Naive thymus-derived CD8-positive, alpha-beta T cell (primary cell): ENCODE results near the gene ETV3L. TPM values are rescaled to one million over a fixed set of nuclear protein-coding genes. Genes with fewer than 3 reads are reported as not detected.
"Not testable (repeated sequence)": the region's sequence is repeated elsewhere in the genome, so short reads cannot be mapped to it uniquely, and the experiment has no call there.

Source experiments
- ATAC-seq, 2 donors: fragments of 150-1000 bp; cut with Tn5 transposase in 1 of 2; sonication (Bioruptor Pico), chemical (Tn5 transposase) in 1 of 2; 1 replicate in 1 of 2; 2 replicates in 1 of 2; pipeline ENCODE4 v1.10.0; 2021; ENCODE audit warnings: mild to moderate bottlenecking in 2 of 2, moderate library complexity in 2 of 2
- POLR2A ChIA-PET: fragments of 350-600 bp; sonication (Branson Sonifier 250); formaldehyde crosslinking; loops from one replicate; lab custom pipeline; 2021; ENCODE audit warnings: antibody characterized with exemption; lab: Charles Lee
- DNase-seq, 10 donors: peaks; one replicate each; pipeline versions ENCODE4 v3.0.0 to v3.0.0-alpha.2; 2020 to 2022
- H3K27ac Mint-ChIP-seq, 10 donors: one replicate each; pipeline ENCODE4 v1.8.0; 2020 to 2022; ENCODE audit warnings: mild to moderate bottlenecking in 10 of 10, mixed read lengths in 10 of 10, moderate library complexity in 4 of 10, inconsistent platforms in 1 of 10
- H3K27me3 Mint-ChIP-seq, 5 donors: one replicate each; pipeline ENCODE4 v1.8.0; 2021 to 2022; ENCODE audit warnings: mixed read lengths in 5 of 5
- H3K36me3 Mint-ChIP-seq, 3 donors: one replicate each; pipeline ENCODE4 v1.8.0; 2020 to 2022; ENCODE audit warnings: mixed read lengths in 3 of 3, mild to moderate bottlenecking in 2 of 3, inconsistent platforms in 1 of 3
- H3K4me1 Mint-ChIP-seq, 4 donors: one replicate each; pipeline ENCODE4 v1.8.0; 2021 to 2022; ENCODE audit warnings: mixed read lengths in 4 of 4
- H3K4me3 Mint-ChIP-seq, 10 donors: one replicate each; pipeline ENCODE4 v1.8.0; 2020 to 2022; ENCODE audit warnings: mild to moderate bottlenecking in 10 of 10, mixed read lengths in 10 of 10, moderate library complexity in 6 of 10, inconsistent platforms in 1 of 10
- H3K9me3 Mint-ChIP-seq, 9 donors: one replicate each; pipeline ENCODE4 v1.8.0; 2020 to 2022; ENCODE audit warnings: mixed read lengths in 9 of 9, mild to moderate bottlenecking in 3 of 9, inconsistent platforms in 1 of 9, moderate library complexity in 1 of 9
- polyA plus RNA-seq, 3 donors: library from polyadenylated mRNA; unstranded; fragments of 300-500 nt; fragmentation: Illumina TruSeq; gene quantifications; one replicate each; pipeline ENCODE4 v1.2.3, GENCODE V29; 2021
- total RNA-seq, 8 experiments: library from RNA in 2 of 8; stranded (reverse) in 2 of 8; gene quantifications; one replicate each; pipeline ENCODE4 v1.2.3 and lab custom pipeline; 2021 to 2026

The ETV3L gene
- total and polyA plus RNA-seq, 5 experiments from 2014 or later: not detected

- H3K4me3 Mint-ChIP-seq: no peak overlapping the region
- H3K9me3 Mint-ChIP-seq: no peaks in the 10 kb centered on the region
- no peak overlapping the region for H3K27ac Mint-ChIP-seq
- H3K36me3 Mint-ChIP-seq: no peaks in the 10 kb centered on the region
- H3K27me3 Mint-ChIP-seq: peaks cover 2 to 8% (median 5%) of the 10 kb centered on the region in 5 donors
- peaks cover 0 to 3% (median 1%) of the 10 kb centered on the region in 4 donors for H3K4me1 Mint-ChIP-seq
- no peak for DNase-seq
- no peak for ATAC-seq
- POLR2A ChIA-PET: no interaction called here
These were observed 13.3 kb downstream of the ETV3L start for GRCh38 chr1:157086299-157086698.

GRCh38 chr1:157085421-157085820 is 14.2 kb downstream of the ETV3L start:
- Mint-ChIP-seq H3K27ac (no peak overlapping the region), H3K4me3 (no peak overlapping the region), H3K9me3 (no peaks in the 10 kb centered on the region), H3K4me1 (peaks cover 0 to 3% (median 1%) of the 10 kb centered on the region in 4 donors), H3K27me3 (peaks cover 2 to 13% (median 7%) of the 10 kb centered on the region in 5 donors), H3K36me3 (no peaks in the 10 kb centered on the region)
- ATAC-seq (no peak), DNase-seq (no peak)
- POLR2A ChIA-PET: no interaction called here

- DNase-seq: no peak
- Mint-ChIP-seq H3K27me3 (peaks cover 0 to 9% (median 6%) of the 10 kb centered on the region in 5 donors), H3K9me3 (no peaks in the 10 kb centered on the region), H3K27ac (no peak overlapping the region), H3K4me1 (no peaks in the 10 kb centered on the region), H3K36me3 (no peaks in the 10 kb centered on the region), H3K4me3 (no peak overlapping the region)
- POLR2A ChIA-PET: no interaction called here
- ATAC-seq: no peak
These were observed 14.9 kb downstream of the ETV3L start for GRCh38 chr1:157084720-157085119.

- H3K4me1 Mint-ChIP-seq: no peaks in the 10 kb centered on the region
- ATAC-seq (no peak), DNase-seq (no peak)
- no peaks in the 10 kb centered on the region for H3K9me3 Mint-ChIP-seq
- POLR2A ChIA-PET: no interaction called here
- H3K27me3 Mint-ChIP-seq: peaks cover 4 to 33% (median 18%) of the 10 kb centered on the region in 5 donors
- H3K36me3 Mint-ChIP-seq: no peaks in the 10 kb centered on the region
- H3K27ac Mint-ChIP-seq: peak overlapping the region in 1 of 10 donors; percentile 61
- no peak overlapping the region for H3K4me3 Mint-ChIP-seq
These were observed 17.9 kb downstream of the ETV3L start for GRCh38 chr1:157081707-157082106.

- no peak overlapping the region for H3K27ac Mint-ChIP-seq
- POLR2A ChIA-PET: no interaction called here
These were observed 18.9 kb downstream of the ETV3L start for GRCh38 chr1:157080714-157081113.

GRCh38 chr1:157077394-157077793 is 22.2 kb downstream of the ETV3L start:
- no peak for DNase-seq
- no peaks in the 10 kb centered on the region for H3K36me3 Mint-ChIP-seq
- H3K27ac Mint-ChIP-seq: no peak overlapping the region
- H3K4me1 Mint-ChIP-seq: peaks cover 7 to 10% (median 8%) of the 10 kb centered on the region in 4 donors
- H3K4me3 Mint-ChIP-seq: no peak overlapping the region
- no peak for ATAC-seq
- POLR2A ChIA-PET: no interaction called here
- no peaks in the 10 kb centered on the region for H3K9me3 Mint-ChIP-seq
- peaks cover 18 to 55% (median 33%) of the 10 kb centered on the region in 5 donors for H3K27me3 Mint-ChIP-seq

More at GRCh38 chr1:157080714-157081113, 18.9 kb downstream of the ETV3L start:
- H3K4me1 Mint-ChIP-seq: no peaks in the 10 kb centered on the region
- DNase-seq: no peak
- H3K9me3 Mint-ChIP-seq: no peaks in the 10 kb centered on the region
- H3K27me3 Mint-ChIP-seq: peaks cover 8 to 38% (median 20%) of the 10 kb centered on the region in 5 donors
- H3K36me3 Mint-ChIP-seq: no peaks in the 10 kb centered on the region
- H3K4me3 Mint-ChIP-seq: no peak overlapping the region
- no peak for ATAC-seq

GRCh38 chr1:157073944-157074685 is 25.5 kb downstream of the ETV3L start:
- Mint-ChIP-seq H3K9me3 (no peaks in the 10 kb centered on the region), H3K27ac (no peak overlapping the region), H3K4me1 (peaks cover 7 to 10% (median 8%) of the 10 kb centered on the region in 4 donors), H3K36me3 (no peaks in the 10 kb centered on the region), H3K4me3 (peak overlapping the region in 2 of 10 donors; percentile 19 to 37), H3K27me3 (peaks cover 20 to 45% (median 29%) of the 10 kb centered on the region in 5 donors)
- DNase-seq (peak in 4 of 10 donors; percentile 9 to 29 (median 18)), ATAC-seq (no peak)
- POLR2A ChIA-PET: interaction anchor here (0.6 kb wide), 1 partner anchor 11 kb away, joined by 5 read pairs; no protein-coding TSS in a partner anchor

- Mint-ChIP-seq H3K36me3 (peaks cover 0 to 4% (median 0%) of the 10 kb centered on the region in 3 donors), H3K4me3 (no peak overlapping the region), H3K9me3 (peaks cover 0 to 1% (median 0%) of the 10 kb centered on the region in 9 donors), H3K27me3 (peaks cover 26 to 52% (median 39%) of the 10 kb centered on the region in 5 donors), H3K27ac (no peak overlapping the region), H3K4me1 (peaks cover 7 to 9% (median 8%) of the 10 kb centered on the region in 4 donors)
- ATAC-seq: no peak
- no peak for DNase-seq
- POLR2A ChIA-PET: no interaction called here
These were observed 30.0 kb downstream of the ETV3L start for GRCh38 chr1:157069601-157070000.

- H3K4me3 Mint-ChIP-seq, H3K27ac Mint-ChIP-seq, POLR2A ChIA-PET, H3K4me1 Mint-ChIP-seq, ATAC-seq, DNase-seq: not testable (repeated sequence)
- peaks cover 0 to 38% (median 10%) of the 10 kb centered on the region in 3 donors for H3K36me3 Mint-ChIP-seq
- H3K9me3 Mint-ChIP-seq: peaks cover 0 to 25% (median 13%) of the 10 kb centered on the region in 9 donors
- H3K27me3 Mint-ChIP-seq: peaks cover 18 to 73% (median 39%) of the 10 kb centered on the region in 5 donors
These were observed 40.4 kb downstream of the ETV3L start for GRCh38 chr1:157059241-157059640.

GRCh38 chr1:157056269-157056668 is 43.3 kb downstream of the ETV3L start:
- Mint-ChIP-seq H3K27ac (no peak overlapping the region), H3K27me3 (peaks cover 28 to 78% (median 57%) of the 10 kb centered on the region in 5 donors), H3K36me3 (peaks cover 0 to 28% (median 11%) of the 10 kb centered on the region in 3 donors), H3K4me3 (no peak overlapping the region), H3K9me3 (peaks cover 4 to 38% (median 16%) of the 10 kb centered on the region in 9 donors), H3K4me1 (no peaks in the 10 kb centered on the region)
- POLR2A ChIA-PET: no interaction called here
- DNase-seq (no peak), ATAC-seq (no peak)

GRCh38 chr1:157055729-157056128 is 43.9 kb downstream of the ETV3L start:
- H3K27ac Mint-ChIP-seq, H3K4me1 Mint-ChIP-seq, POLR2A ChIA-PET, ATAC-seq, DNase-seq, H3K4me3 Mint-ChIP-seq: not testable (repeated sequence)
- Mint-ChIP-seq H3K36me3 (peaks cover 2 to 25% (median 5%) of the 10 kb centered on the region in 3 donors), H3K27me3 (peaks cover 32 to 78% (median 58%) of the 10 kb centered on the region in 5 donors), H3K9me3 (peaks cover 3 to 37% (median 15%) of the 10 kb centered on the region in 9 donors)

GRCh38 chr1:157050836-157051235 is 48.8 kb downstream of the ETV3L start:
- H3K4me1 Mint-ChIP-seq: peaks cover 4 to 15% (median 13%) of the 10 kb centered on the region in 4 donors
- H3K36me3 Mint-ChIP-seq: peaks cover 5 to 9% (median 5%) of the 10 kb centered on the region in 3 donors
- DNase-seq: no peak
- POLR2A ChIA-PET: no interaction called here
- H3K9me3 Mint-ChIP-seq: peaks cover 0 to 28% (median 15%) of the 10 kb centered on the region in 9 donors
- ATAC-seq: no peak
- H3K27ac Mint-ChIP-seq: no peak overlapping the region
- H3K4me3 Mint-ChIP-seq: no peak overlapping the region
- H3K27me3 Mint-ChIP-seq: peaks cover 47 to 85% (median 60%) of the 10 kb centered on the region in 5 donors

- peak overlapping the region in 8 of 10 donors; percentile 29 to 89 (median 48) for H3K4me3 Mint-ChIP-seq
- ATAC-seq: no peak
- peaks cover 4 to 21% (median 17%) of the 10 kb centered on the region in 4 donors for H3K4me1 Mint-ChIP-seq
- POLR2A ChIA-PET: no interaction called here
- peaks cover 44 to 82% (median 64%) of the 10 kb centered on the region in 5 donors for H3K27me3 Mint-ChIP-seq
- no peak overlapping the region for H3K27ac Mint-ChIP-seq
- peaks cover 0 to 11% (median 7%) of the 10 kb centered on the region in 9 donors for H3K9me3 Mint-ChIP-seq
- DNase-seq: no peak
- peaks cover 2 to 5% (median 5%) of the 10 kb centered on the region in 3 donors for H3K36me3 Mint-ChIP-seq
These were observed 52.6 kb downstream of the ETV3L start for GRCh38 chr1:157047062-157047410.
